Lung microvascular endothelial cell (primary cell): ENCODE results near the gene ARID5B. TPM values are rescaled to one million over a fixed set of nuclear protein-coding genes. Genes with fewer than 3 reads are reported as not detected.

Experiments
- DNase-seq, 2 donors: peaks; one replicate each; pipeline versions ENCODE4 v3.0.0 to v3.0.0-alpha.2; 2010; ENCODE audit warnings: low read depth in 2 of 2
- total RNA-seq: library from RNA; depleted of rRNA; stranded (reverse); fragments of >200 nt; gene quantifications from 2 replicates; pipeline ENCODE4 v1.2.1, GENCODE V29; 2014

ARID5B gene
- total RNA-seq, 1 donor from 2014 or later, result 16.1 TPM

- peak; percentile 71 to 81 for DNase-seq
These were observed 3.5 kb downstream of the ARID5B start for GRCh38 chr10:61904733-61905725.

- DNase-seq, result no peak
These were observed 4.5 kb downstream of the ARID5B start for GRCh38 chr10:61905837-61906561.

- no peak for DNase-seq
These were observed 5.0 kb downstream of the ARID5B start for GRCh38 chr10:61906562-61906901.

DNA sequence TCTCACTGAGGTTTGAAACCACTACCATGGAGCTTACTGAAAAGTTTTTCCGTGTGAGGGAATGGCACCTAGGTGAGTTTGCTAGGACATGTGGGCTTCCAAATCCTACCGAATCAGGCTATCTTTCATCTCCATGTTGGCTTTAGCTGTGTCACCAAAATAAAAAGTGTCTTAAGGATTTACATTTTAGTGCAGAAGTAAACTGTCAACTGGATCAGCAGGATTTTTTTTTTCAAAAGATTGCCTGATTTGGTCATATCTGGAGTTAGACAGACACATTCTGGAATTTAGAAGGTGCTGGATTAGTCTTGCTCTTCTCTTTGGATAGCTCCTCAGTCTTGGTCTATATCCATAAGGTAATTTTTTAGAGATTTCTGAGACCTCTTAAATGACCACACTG lies 5.5 kb downstream of the ARID5B start:
- DNase-seq, result no peak

DNA sequence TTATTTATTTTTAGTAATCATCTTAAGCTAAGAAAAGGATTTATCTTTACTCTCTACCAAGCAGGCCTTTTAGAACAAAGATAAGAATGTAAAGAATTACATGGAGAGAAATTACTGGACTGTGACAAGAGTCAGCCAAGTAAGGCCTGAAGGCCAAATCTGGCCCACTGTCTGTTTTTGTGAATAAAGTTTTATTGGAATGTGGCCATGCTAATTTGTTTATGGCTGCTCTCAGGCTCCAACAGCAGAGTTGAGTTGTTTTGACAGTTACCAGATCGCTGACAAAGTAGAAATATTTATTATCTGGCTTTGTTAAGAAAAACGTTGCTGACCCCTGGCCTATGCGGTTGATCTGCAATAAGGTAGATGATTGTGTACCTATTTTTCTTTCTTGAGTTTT lies 6.1 kb downstream of the ARID5B start:
- no peak for DNase-seq

DNA sequence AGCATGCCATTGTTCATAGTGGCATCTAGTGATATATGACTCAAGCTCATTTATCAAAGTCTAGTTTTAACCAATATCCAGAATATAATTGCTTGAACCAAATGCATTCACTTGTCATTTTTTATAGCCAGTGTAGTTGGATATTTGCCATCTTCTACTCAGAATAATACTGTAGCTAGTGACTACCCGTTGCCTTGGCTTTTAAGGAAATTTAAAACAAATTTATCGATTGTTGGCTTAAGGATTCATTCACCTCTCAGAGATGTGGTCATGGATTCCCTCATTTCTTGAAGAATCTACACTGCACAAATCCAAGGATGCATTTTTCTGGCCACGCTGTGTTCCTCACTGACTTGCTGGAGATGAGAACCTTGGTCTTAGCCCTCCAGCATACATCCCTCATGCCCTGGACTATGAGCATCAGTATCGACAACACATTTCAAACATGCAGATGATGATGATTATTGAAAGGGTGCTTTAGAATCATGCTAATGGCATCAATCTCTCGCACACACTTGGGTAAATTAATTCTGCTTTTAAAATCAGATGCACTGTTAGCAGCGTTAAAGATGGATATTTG lies 8.8 kb downstream of the ARID5B start:
- no peak for DNase-seq

DNA sequence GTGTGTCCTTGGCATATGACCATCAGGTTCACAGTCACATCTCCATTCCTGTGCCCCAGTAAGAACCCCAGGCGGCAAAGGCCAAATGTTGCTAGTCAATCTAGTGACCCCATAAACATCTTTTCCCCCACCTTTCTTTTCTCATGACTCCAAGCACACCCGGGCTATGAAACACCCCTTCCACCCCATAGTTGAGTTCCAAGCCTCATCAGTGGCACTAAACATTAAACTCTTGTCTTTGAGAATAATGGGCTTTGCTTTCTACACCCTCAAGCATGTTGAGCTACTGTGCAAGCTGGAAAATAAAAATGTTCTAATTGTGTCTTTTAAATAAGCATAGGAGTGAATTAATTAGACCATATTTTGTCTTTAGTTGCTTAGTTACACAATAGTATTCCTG lies 9.4 kb downstream of the ARID5B start:
- DNase-seq, result no peak

- no peak for DNase-seq
These were observed 9.9 kb downstream of the ARID5B start for GRCh38 chr10:61911425-61911824.

DNA sequence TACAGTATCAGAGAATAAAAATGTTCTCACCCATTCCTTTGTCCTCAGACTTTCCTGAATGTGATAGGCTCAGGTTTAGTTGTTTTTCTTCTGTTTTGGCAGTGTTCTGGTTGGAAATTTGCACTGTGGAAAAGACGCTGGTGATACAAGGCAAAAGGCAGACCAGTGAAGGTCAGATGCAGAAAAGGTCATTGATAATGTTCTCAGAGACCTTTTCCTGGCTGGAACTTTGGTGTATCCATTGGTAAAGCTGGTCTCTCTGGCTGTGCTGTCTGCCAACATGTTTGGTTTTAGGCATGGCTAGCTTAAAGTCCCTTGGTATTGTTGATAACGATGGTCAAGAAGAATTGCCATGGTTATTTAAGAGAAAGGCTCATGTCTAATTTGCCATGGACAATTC lies 11.5 kb downstream of the ARID5B start:
- DNase-seq, result no peak

GRCh38 chr10:61918140-61918539 lies 16.6 kb downstream of the ARID5B start:
- no peak for DNase-seq

DNA sequence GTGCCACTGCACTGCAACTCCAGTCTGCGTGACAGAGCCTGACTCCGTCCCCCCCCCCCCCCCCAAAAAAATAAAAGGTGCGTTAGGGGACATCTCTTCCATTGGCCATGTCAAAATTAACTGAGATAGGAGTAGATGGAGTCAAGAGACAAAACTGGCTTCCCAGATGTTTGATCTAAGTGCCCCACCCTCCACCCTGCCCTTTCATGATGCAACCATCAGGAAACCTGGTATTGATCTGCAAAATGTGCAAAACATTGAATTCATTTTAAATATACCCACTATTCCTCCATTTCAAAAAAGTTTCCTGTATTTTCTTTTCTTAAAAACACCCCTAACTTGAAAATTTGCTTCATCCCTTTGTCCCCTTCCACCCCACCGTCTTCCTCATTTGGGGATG lies 17.5 kb downstream of the ARID5B start:
- DNase-seq, result no peak

DNA sequence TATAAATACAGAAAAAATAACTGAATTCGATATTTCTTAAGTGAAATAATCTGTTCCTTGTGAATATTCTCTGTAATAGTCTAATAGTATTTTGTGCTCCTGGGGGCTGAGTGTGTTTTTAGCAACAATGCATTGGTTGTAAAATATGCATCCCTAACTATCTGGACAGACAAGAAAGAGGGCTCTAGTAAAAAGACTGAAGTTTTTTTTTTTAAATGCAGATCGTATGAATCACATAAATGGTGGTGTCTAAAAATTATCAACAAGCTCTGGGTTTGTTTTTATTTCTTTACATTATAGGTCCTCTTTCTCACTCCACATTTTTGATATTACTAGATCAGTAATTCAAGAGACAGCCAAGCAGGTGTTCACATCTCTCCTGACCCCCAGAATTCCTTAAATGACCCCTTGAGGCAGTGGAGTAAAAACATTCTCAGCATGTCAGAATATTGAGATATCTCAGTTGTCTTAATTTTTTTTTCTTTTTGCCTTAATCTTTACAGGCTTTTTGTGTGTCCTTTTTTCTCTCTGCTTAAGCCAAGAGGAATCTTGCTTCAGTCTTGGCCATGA lies 18.2 kb downstream of the ARID5B start:
- no peak for DNase-seq

DNA sequence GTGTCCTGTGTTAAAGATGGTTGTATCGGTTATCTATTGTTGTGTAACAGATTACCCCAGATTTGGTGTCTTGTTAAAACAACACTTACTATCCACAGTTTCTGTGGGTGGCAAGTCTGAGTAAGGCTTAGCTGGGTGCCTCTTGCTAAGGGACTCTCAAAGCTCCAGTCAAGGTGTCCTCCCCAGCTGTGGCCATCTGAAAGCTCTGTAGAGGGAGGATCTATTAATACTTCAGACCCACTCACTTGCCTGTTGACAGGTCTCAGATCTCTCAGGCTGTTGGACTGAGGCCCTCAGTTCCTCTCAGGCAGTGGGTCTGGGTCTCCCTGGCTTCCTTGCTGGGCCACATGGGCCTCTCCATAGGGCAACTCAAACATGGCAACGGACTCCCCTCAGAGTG lies 19.6 kb downstream of the ARID5B start:
- DNase-seq, result no peak

DNA sequence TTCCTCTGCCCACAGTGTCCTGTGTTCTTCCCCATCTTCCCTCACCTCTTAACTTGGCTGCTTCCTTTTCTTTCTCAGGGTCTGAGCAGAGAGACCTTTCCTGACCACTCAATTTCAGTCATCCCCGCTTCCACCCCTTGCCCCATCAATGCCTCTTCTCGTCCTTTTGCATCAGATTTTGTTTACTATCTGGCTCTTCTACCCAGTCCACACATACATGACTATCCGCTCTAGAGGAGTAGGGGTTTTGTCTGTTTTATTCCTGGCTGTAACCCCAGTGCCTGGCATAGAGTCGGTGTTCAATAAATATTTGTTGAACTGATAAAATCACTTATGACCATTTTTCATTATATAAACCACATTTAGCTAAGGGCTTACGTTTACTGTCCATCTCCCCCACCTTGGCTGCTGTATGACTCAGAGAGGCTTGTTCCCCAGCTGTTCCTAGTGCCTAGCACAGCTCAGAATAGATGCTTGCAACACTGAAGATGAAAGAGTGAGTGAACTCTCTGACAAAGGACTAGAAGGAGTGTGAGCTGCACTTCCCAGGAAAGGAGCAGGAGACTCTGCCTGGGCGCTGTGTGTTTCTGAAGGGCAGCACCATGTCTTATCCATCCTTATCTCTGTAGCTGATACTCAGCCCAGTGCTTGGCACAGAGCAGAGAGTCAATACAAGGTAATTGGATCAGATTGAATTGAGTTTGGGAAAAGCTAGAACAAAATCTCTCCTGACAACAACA lies 21.9 kb downstream of the ARID5B start:
- DNase-seq, result peak in 1 of 2 donors; percentile 26

GRCh38 chr10:61923950-61924274 lies 22.4 kb downstream of the ARID5B start:
- DNase-seq, result no peak

DNA sequence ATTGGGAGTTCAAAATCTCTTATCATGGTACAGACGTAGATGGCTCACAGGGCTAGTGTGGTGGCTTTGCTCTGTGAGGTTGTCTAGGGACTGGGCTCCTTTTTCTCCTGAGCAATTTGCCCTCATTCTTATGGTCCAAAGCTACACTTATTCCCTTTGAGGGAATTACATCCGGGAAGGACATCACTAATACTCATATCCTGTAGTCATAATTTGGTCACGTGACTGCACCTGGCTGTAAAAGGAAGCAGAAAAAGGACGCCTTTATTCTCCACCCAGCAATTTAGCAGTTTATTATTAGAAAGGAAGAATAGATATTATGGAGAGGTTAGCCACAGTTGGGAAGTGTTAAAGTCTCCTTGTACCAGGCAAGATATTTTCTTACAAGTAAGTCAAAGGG lies 28.1 kb downstream of the ARID5B start:
- DNase-seq, result no peak

GRCh38 chr10:61931620-61932332 lies 30.3 kb downstream of the ARID5B start:
- no peak for DNase-seq

GRCh38 chr10:61933859-61934555 lies 32.5 kb downstream of the ARID5B start:
- DNase-seq, result no peak

- no peak for DNase-seq
These were observed 33.6 kb downstream of the ARID5B start for GRCh38 chr10:61935077-61935476.

DNA sequence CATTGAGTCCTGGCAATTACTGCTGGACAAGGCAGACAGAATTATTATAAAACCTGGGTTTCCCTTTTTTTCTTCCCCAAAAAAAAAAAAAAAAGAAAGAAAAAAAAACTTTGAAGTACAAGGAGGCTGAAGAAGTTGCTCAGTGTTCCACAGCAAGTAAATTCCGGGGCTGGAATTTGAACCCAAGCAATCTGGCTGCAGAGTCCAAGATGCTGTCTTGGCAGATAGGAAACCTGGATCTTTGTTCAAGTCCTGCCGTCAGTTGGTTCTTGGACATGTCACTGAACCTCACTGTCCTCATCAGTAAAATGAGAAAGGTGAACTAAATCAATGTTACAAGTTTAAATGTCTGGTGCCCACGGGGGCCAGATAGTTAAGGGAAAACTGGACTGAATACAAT lies 35.3 kb downstream of the ARID5B start:
- DNase-seq, result no peak
